CD14-positive monocyte (primary cell): Measurements from ENCODE around the gene ITPRIP. TPM values are rescaled to one million over a fixed set of nuclear protein-coding genes. Genes with fewer than 3 reads are reported as not detected.

Experiments used
- DNase-seq, 3 donors: peaks; one replicate each; pipeline ENCODE4 v3.0.0-alpha.2; 2011 to 2022
- H2AFZ ChIP-seq: 2 replicates; pipeline ENCODE4 v1.6.0; 2012; ENCODE audit warnings: mild to moderate bottlenecking, low read depth, low read length, inconsistent platforms; ENCODE audit not compliant: insufficient read depth, poor library complexity, severe bottlenecking
- H3K27ac ChIP-seq, 2 donors: 1 replicate in 1 of 2; 2 replicates in 1 of 2; pipeline ENCODE4 v1.5.1; 2012 to 2013; ENCODE audit warnings: low read length in 2 of 2, control low read depth in 1 of 2, inconsistent platforms in 1 of 2, low read depth in 1 of 2, mild to moderate bottlenecking in 1 of 2
- H3K27me3 ChIP-seq, 2 donors: one replicate each; pipeline versions ENCODE4 v1.6.0 to v1.6.1; 2011 to 2013; ENCODE audit warnings: low read length in 2 of 2; ENCODE audit not compliant: control insufficient read depth in 2 of 2, insufficient read depth in 2 of 2
- H3K36me3 ChIP-seq, 2 donors: replicated peaks in 1 of 2; 1 replicate in 1 of 2; 2 replicates in 1 of 2; pipeline versions ENCODE4 v1.5.1 to v1.6.1; 2012 to 2013; ENCODE audit warnings: low read length in 2 of 2, control low read depth in 1 of 2, inconsistent platforms in 1 of 2, mild to moderate bottlenecking in 1 of 2; ENCODE audit not compliant: insufficient read depth in 2 of 2, control insufficient read depth in 1 of 2
- H3K4me1 ChIP-seq, 2 donors: 1 replicate in 1 of 2; 2 replicates in 1 of 2; pipeline versions ENCODE4 v1.5.1 to v1.6.1; 2012 to 2013; ENCODE audit warnings: low read length in 2 of 2, control low read depth in 1 of 2, inconsistent platforms in 1 of 2, mild to moderate bottlenecking in 1 of 2, moderate library complexity in 1 of 2; ENCODE audit not compliant: insufficient read depth in 2 of 2, control insufficient read depth in 1 of 2
- H3K4me2 ChIP-seq: replicated peaks from 2 replicates; pipeline ENCODE3; 2012; ENCODE audit warnings: low read length, moderate library complexity, mild to moderate bottlenecking; ENCODE audit not compliant: poor library complexity, severe bottlenecking; ENCODE audit errors: extremely low read depth
- H3K4me3 ChIP-seq, 3 experiments: fragments of 200-600 bp in 1 of 3; sonication (generic) in 1 of 3; replicated peaks in 1 of 3; 1 replicate in 2 of 3; 2 replicates in 1 of 3; pipeline ENCODE4 v1.5.1; 2011 to 2013; ENCODE audit warnings: low read length in 3 of 3, mild to moderate bottlenecking in 3 of 3, control low read depth in 2 of 3, low read depth in 2 of 3, inconsistent platforms in 1 of 3, moderate library complexity in 1 of 3
- H3K79me2 ChIP-seq: 2 replicates; pipeline ENCODE4 v1.6.0; 2012; ENCODE audit warnings: mild to moderate bottlenecking, control low read depth, inconsistent platforms, low read length, moderate library complexity; ENCODE audit not compliant: insufficient read depth
- H3K9ac ChIP-seq: 2 replicates; pipeline ENCODE4 v1.6.0; 2017; ENCODE audit warnings: low read length, mild to moderate bottlenecking; ENCODE audit not compliant: insufficient read depth, poor library complexity, severe bottlenecking
- H3K9me3 ChIP-seq, 2 donors: replicated peaks in 1 of 2; 1 replicate in 1 of 2; 2 replicates in 1 of 2; pipeline versions ENCODE4 v1.5.1 to v1.6.1; 2012 to 2013; ENCODE audit warnings: low read length in 2 of 2, control low read depth in 1 of 2; ENCODE audit not compliant: control insufficient read depth in 1 of 2, insufficient read depth in 1 of 2
- H4K20me1 ChIP-seq: 2 replicates; pipeline ENCODE4 v1.6.0; 2012; ENCODE audit warnings: mild to moderate bottlenecking, low read length, control low read depth, moderate library complexity; ENCODE audit not compliant: insufficient read depth
- H3K27ac Mint-ChIP-seq, 7 donors: one replicate each; pipeline ENCODE4 v1.8.0; 2020; ENCODE audit warnings: mild to moderate bottlenecking in 7 of 7, mixed read lengths in 7 of 7, moderate library complexity in 6 of 7, inconsistent platforms in 2 of 7
- H3K27me3 Mint-ChIP-seq, 3 donors: one replicate each; pipeline ENCODE4 v1.8.0; 2021 to 2022; ENCODE audit warnings: low read depth in 3 of 3, mild to moderate bottlenecking in 3 of 3, mixed read lengths in 3 of 3, moderate library complexity in 3 of 3, inconsistent platforms in 1 of 3
- H3K36me3 Mint-ChIP-seq, 2 donors: one replicate each; pipeline ENCODE4 v1.8.0; 2020; ENCODE audit warnings: mixed read lengths in 2 of 2, inconsistent platforms in 1 of 2, mild to moderate bottlenecking in 1 of 2
- H3K4me1 Mint-ChIP-seq: one replicate; pipeline ENCODE4 v1.8.0; 2020; ENCODE audit warnings: mild to moderate bottlenecking, mixed read lengths
- H3K4me3 Mint-ChIP-seq, 2 donors: one replicate each; pipeline ENCODE4 v1.8.0; 2020; ENCODE audit warnings: mild to moderate bottlenecking in 2 of 2, mixed read lengths in 2 of 2, moderate library complexity in 1 of 2
- H3K9me3 Mint-ChIP-seq, 7 donors: one replicate each; pipeline ENCODE4 v1.8.0; 2020 to 2022; ENCODE audit warnings: mixed read lengths in 7 of 7, mild to moderate bottlenecking in 6 of 7, moderate library complexity in 6 of 7, inconsistent platforms in 2 of 7
- CTCF ChIP-seq: fragments of 200-600 bp; IDR thresholded peaks from one replicate; pipeline ENCODE4 v1.8.0; 2022; ENCODE audit warnings: antibody characterized with exemption, mild to moderate bottlenecking
- WGBS: methylation state at CpG from one replicate; pipeline ENCODE4 v1.1.5; 2013; ENCODE audit warnings: missing lambda C conversion rate; ENCODE audit not compliant: insufficient coverage; 5-methylcytosine and 5-hydroxymethylcytosine counted together
- intact Hi-C, 2 donors: fragments of 100-400 bp; cut with micrococcal nuclease; formaldehyde crosslinking; loops; one replicate each; pipeline versions ENCODE4 v1.15.0 to v1.15.1; 2023
- polyA plus RNA-seq, 3 donors: library from polyadenylated mRNA; depleted of rRNA in 1 of 3; unstranded in 2 of 3; stranded (reverse) in 1 of 3; fragments of 300-500 nt in 2 of 3; fragments of >200 nt in 1 of 3; fragmentation: Illumina TruSeq in 2 of 3; gene quantifications; 1 replicate in 2 of 3; 2 replicates in 1 of 3; pipeline ENCODE4 v1.2.3, GENCODE V29; 2012 to 2021

Gene ITPRIP
- polyA plus RNA-seq, 3 donors: 27.5 to 76.6 (median 35.7) TPM

GRCh38 chr10:104376784-104377300 lies 38.6 kb upstream of the ITPRIP start:
- no peak for DNase-seq
- Histone ChIP-seq H3K4me1 (no peaks in the 10 kb centered on the region), H3K79me2 (no peaks in the 10 kb centered on the region), H3K27me3 (peaks cover 0 to 3% of the 10 kb centered on the region in 2 donors), H2AFZ (no peak overlapping the region), H3K4me2 (no peak overlapping the region), H3K9me3 (peaks cover 4 to 5% of the 10 kb centered on the region in 2 donors), H3K9ac (no peak overlapping the region), H4K20me1 (no peaks in the 10 kb centered on the region), H3K27ac (no peak overlapping the region), H3K36me3 (no peaks in the 10 kb centered on the region), H3K4me3 (no peak overlapping the region)
- peaks cover 7 to 13% (median 9%) of the 10 kb centered on the region in 3 donors for H3K27me3 Mint-ChIP-seq
- H3K36me3 Mint-ChIP-seq: no peaks in the 10 kb centered on the region
- no peaks in the 10 kb centered on the region for H3K4me1 Mint-ChIP-seq
- H3K27ac Mint-ChIP-seq: no peak overlapping the region
- WGBS: no CpG with 5 or more reads among the region's 4 CpGs
- TF ChIP-seq CTCF: no peak
- H3K4me3 Mint-ChIP-seq: no peak overlapping the region
- H3K9me3 Mint-ChIP-seq: peaks cover 0 to 9% (median 3%) of the 10 kb centered on the region in 7 donors
- intact Hi-C loops: no loop called here

GRCh38 chr10:104374591-104374990 lies 36.3 kb upstream of the ITPRIP start:
- H3K27me3 ChIP-seq: peaks cover 0 to 3% of the 10 kb centered on the region in 2 donors
- no peaks in the 10 kb centered on the region for H4K20me1 ChIP-seq
- no peaks in the 10 kb centered on the region for H3K4me1 Mint-ChIP-seq
- H3K36me3 ChIP-seq: no peaks in the 10 kb centered on the region
- H3K4me2 ChIP-seq: no peak overlapping the region
- no peaks in the 10 kb centered on the region for H3K79me2 ChIP-seq
- H3K4me3 ChIP-seq: no peak overlapping the region
- no peak overlapping the region for H3K9ac ChIP-seq
- H3K27ac Mint-ChIP-seq: no peak overlapping the region
- no peak overlapping the region for H3K27ac ChIP-seq
- H3K9me3 ChIP-seq: peaks cover 12 to 13% of the 10 kb centered on the region in 2 donors
- no CpG with 5 or more reads among the region's 1 CpG for WGBS
- no peak for TF ChIP-seq CTCF
- peaks cover 5 to 11% (median 9%) of the 10 kb centered on the region in 3 donors for H3K27me3 Mint-ChIP-seq
- H3K4me1 ChIP-seq: no peaks in the 10 kb centered on the region
- H3K36me3 Mint-ChIP-seq: no peaks in the 10 kb centered on the region
- H3K4me3 Mint-ChIP-seq: no peak overlapping the region
- no peak for DNase-seq
- peaks cover 0 to 15% (median 11%) of the 10 kb centered on the region in 7 donors for H3K9me3 Mint-ChIP-seq
- no peak overlapping the region for H2AFZ ChIP-seq
- intact Hi-C loops: no loop called here
